ENCODE data around the gene GPC3. TPM values are rescaled to one million over a fixed set of nuclear protein-coding genes. Genes with fewer than 3 reads are reported as not detected.

The GPC3 gene
- total RNA-seq, 1 donor from 2014 or later, result 306 TPM

DNA sequence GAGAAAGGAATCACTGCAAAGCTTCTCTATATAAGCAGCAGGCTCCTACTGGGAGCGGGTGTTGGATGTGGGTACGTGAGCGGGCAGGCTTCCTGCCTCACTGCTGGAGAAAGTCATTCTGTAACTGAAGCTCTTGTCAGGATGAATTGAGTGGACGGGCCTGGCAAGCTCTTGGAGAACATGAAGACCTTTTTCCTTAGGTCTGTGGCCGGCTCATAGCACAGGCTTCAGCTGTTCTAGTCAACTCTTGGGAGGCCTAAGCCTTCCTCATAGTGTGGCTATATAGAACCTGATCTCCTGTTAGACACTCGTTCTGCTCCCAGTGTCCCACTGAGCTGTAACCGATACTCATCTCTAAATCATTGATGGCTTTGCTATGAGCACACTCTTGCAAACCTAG, 461.9 kb downstream of the GPC3 start:
- Histone ChIP-seq H3K27me3 (ENCODE audit: control insufficient read depth in 3 of 3, insufficient read depth in 3 of 3, low read length in 3 of 3) (no peaks in the 10 kb centered on the region), H3K9ac (ENCODE audit: low read depth in 1 of 3, low read length in 3 of 3) (no peak overlapping the region), H3K4me1 (ENCODE audit: control insufficient read depth in 3 of 3, insufficient read depth in 3 of 3, low read length in 3 of 3) (peaks cover 6 to 9% (median 8%) of the 10 kb centered on the region in 3 donors), H3K27ac (ENCODE audit: low read depth, low read length) (no peak overlapping the region), H3K4me3 (ENCODE audit: low read length in 3 of 3) (no peak overlapping the region), H3K36me3 (ENCODE audit: control insufficient read depth in 3 of 3, insufficient read depth in 3 of 3, low read length in 3 of 3) (no peaks in the 10 kb centered on the region), H3K9me3 (ENCODE audit: control insufficient read depth in 3 of 3, low read length in 3 of 3) (no peaks in the 10 kb centered on the region)

DNA sequence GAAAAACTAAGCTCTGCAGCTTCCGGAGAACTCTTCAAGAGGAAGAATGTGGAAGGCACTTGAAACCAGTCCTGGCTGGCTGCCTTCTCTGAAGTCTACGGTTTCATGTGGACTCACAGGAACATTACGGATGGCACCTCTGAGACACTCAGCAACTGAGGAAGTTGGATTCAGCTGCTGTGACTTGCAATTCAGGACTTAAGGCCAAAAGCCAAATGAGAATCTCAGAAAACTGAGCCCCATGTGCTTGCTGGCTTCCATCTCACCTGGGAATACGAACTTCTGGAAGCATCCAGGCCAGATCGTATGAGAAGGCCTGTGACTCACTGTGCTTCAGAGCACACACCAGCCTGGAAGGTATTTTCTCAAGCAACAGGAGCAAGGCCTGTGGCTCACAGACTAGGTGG, 462.3 kb downstream of the GPC3 start:
- H3K4me1 ChIP-seq (ENCODE audit: control insufficient read depth in 3 of 3, insufficient read depth in 3 of 3, low read length in 3 of 3), result peaks cover 6 to 9% (median 8%) of the 10 kb centered on the region in 3 donors
- no peak overlapping the region for H3K4me3 ChIP-seq (ENCODE audit: low read length in 3 of 3)
- H3K27ac ChIP-seq (ENCODE audit: low read depth, low read length), result no peak overlapping the region
- no peaks in the 10 kb centered on the region for H3K27me3 ChIP-seq (ENCODE audit: control insufficient read depth in 3 of 3, insufficient read depth in 3 of 3, low read length in 3 of 3)
- no peaks in the 10 kb centered on the region for H3K36me3 ChIP-seq (ENCODE audit: control insufficient read depth in 3 of 3, insufficient read depth in 3 of 3, low read length in 3 of 3)
- no peak overlapping the region for H3K9ac ChIP-seq (ENCODE audit: low read depth in 1 of 3, low read length in 3 of 3)
- no peaks in the 10 kb centered on the region for H3K9me3 ChIP-seq (ENCODE audit: control insufficient read depth in 3 of 3, low read length in 3 of 3)

DNA sequence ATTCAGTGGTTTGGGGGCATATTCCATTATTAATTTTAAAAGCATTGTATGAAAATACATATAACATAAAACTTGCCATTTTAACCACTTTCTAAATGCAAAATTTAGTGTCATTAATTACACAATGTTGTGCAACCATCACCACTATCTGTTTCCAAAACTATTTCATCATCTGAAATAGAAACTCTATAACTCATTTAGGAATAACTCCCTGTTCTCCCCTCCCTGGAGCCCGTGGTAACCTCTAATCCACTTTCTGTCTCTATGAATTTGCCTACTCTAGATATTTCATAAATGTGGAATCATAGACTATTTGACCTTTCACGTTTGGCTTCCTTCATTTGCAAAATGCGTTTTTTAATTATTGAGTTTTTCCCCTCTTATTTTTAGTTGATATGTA, 468.7 kb downstream of the GPC3 start:
- Histone ChIP-seq H3K9me3 (ENCODE audit: control insufficient read depth in 3 of 3, low read length in 3 of 3) (no peaks in the 10 kb centered on the region), H3K27ac (ENCODE audit: low read depth, low read length) (no peak overlapping the region), H3K4me3 (ENCODE audit: low read length in 3 of 3) (no peak overlapping the region), H3K36me3 (ENCODE audit: control insufficient read depth in 3 of 3, insufficient read depth in 3 of 3, low read length in 3 of 3) (no peaks in the 10 kb centered on the region), H3K9ac (ENCODE audit: low read depth in 1 of 3, low read length in 3 of 3) (no peak overlapping the region), H3K4me1 (ENCODE audit: control insufficient read depth in 3 of 3, insufficient read depth in 3 of 3, low read length in 3 of 3) (peaks cover 0 to 3% (median 0%) of the 10 kb centered on the region in 3 donors), H3K27me3 (ENCODE audit: control insufficient read depth in 3 of 3, insufficient read depth in 3 of 3, low read length in 3 of 3) (no peaks in the 10 kb centered on the region)

- no peak overlapping the region for H3K27ac ChIP-seq (ENCODE audit: low read depth, low read length)
- no peaks in the 10 kb centered on the region for H3K27me3 ChIP-seq (ENCODE audit: control insufficient read depth in 3 of 3, insufficient read depth in 3 of 3, low read length in 3 of 3)
- no peaks in the 10 kb centered on the region for H3K36me3 ChIP-seq (ENCODE audit: control insufficient read depth in 3 of 3, insufficient read depth in 3 of 3, low read length in 3 of 3)
- no peak overlapping the region for H3K9ac ChIP-seq (ENCODE audit: low read depth in 1 of 3, low read length in 3 of 3)
- H3K4me3 ChIP-seq (ENCODE audit: low read length in 3 of 3), result no peak overlapping the region
- H3K4me1 ChIP-seq (ENCODE audit: control insufficient read depth in 3 of 3, insufficient read depth in 3 of 3, low read length in 3 of 3), result peaks cover 0 to 3% (median 0%) of the 10 kb centered on the region in 3 donors
- no peaks in the 10 kb centered on the region for H3K9me3 ChIP-seq (ENCODE audit: control insufficient read depth in 3 of 3, low read length in 3 of 3)
These were observed 470.9 kb downstream of the GPC3 start for GRCh38 chrX:133514486-133514885.

DNA sequence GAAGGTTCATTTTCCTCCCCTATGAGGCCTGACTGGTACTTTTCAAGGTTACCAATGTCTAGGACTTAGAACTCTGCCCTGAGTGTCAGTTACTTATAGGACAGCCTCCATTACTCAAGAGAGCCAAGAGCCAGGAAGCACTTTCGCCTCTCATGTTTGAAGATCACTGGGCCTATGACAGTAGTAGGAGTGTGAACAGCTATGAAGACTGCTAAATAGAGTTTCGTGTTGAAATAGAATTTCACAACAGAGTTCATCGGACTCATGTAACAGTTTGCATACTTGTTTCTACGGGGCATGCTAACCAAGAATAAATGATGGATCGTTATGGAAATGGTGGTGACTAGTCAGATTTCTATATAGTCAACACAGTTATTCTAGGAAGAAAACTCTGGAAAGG, 472.3 kb downstream of the GPC3 start:
- Histone ChIP-seq H3K36me3 (ENCODE audit: control insufficient read depth in 3 of 3, insufficient read depth in 3 of 3, low read length in 3 of 3) (no peaks in the 10 kb centered on the region), H3K27ac (ENCODE audit: low read depth, low read length) (peak overlapping the region; percentile 26), H3K9ac (ENCODE audit: low read depth in 1 of 3, low read length in 3 of 3) (no peak overlapping the region), H3K9me3 (ENCODE audit: control insufficient read depth in 3 of 3, low read length in 3 of 3) (peaks cover 0 to 2% (median 0%) of the 10 kb centered on the region in 3 donors), H3K4me1 (ENCODE audit: control insufficient read depth in 3 of 3, insufficient read depth in 3 of 3, low read length in 3 of 3) (peaks cover 0 to 3% (median 0%) of the 10 kb centered on the region in 3 donors), H3K27me3 (ENCODE audit: control insufficient read depth in 3 of 3, insufficient read depth in 3 of 3, low read length in 3 of 3) (no peaks in the 10 kb centered on the region), H3K4me3 (ENCODE audit: low read length in 3 of 3) (no peak overlapping the region)

- Histone ChIP-seq H3K27me3 (ENCODE audit: control insufficient read depth in 3 of 3, insufficient read depth in 3 of 3, low read length in 3 of 3) (no peaks in the 10 kb centered on the region), H3K9me3 (ENCODE audit: control insufficient read depth in 3 of 3, low read length in 3 of 3) (peaks cover 0 to 2% (median 0%) of the 10 kb centered on the region in 3 donors), H3K36me3 (ENCODE audit: control insufficient read depth in 3 of 3, insufficient read depth in 3 of 3, low read length in 3 of 3) (no peaks in the 10 kb centered on the region), H3K27ac (ENCODE audit: low read depth, low read length) (no peak overlapping the region), H3K4me3 (ENCODE audit: low read length in 3 of 3) (no peak overlapping the region), H3K4me1 (ENCODE audit: control insufficient read depth in 3 of 3, insufficient read depth in 3 of 3, low read length in 3 of 3) (peaks cover 0 to 3% (median 0%) of the 10 kb centered on the region in 3 donors), H3K9ac (ENCODE audit: low read depth in 1 of 3, low read length in 3 of 3) (no peak overlapping the region)
These were observed 474.4 kb downstream of the GPC3 start for GRCh38 chrX:133511041-133511440.

GRCh38 chrX:133497356-133497755, 488.0 kb downstream of the GPC3 start:
- Histone ChIP-seq H3K9ac (ENCODE audit: low read depth in 1 of 3, low read length in 3 of 3) (no peak overlapping the region), H3K4me3 (ENCODE audit: low read length in 3 of 3) (no peak overlapping the region), H3K4me1 (ENCODE audit: control insufficient read depth in 3 of 3, insufficient read depth in 3 of 3, low read length in 3 of 3) (peaks cover 0 to 8% (median 0%) of the 10 kb centered on the region in 3 donors), H3K27me3 (ENCODE audit: control insufficient read depth in 3 of 3, insufficient read depth in 3 of 3, low read length in 3 of 3) (no peaks in the 10 kb centered on the region), H3K36me3 (ENCODE audit: control insufficient read depth in 3 of 3, insufficient read depth in 3 of 3, low read length in 3 of 3) (no peaks in the 10 kb centered on the region), H3K27ac (ENCODE audit: low read depth, low read length) (no peak overlapping the region), H3K9me3 (ENCODE audit: control insufficient read depth in 3 of 3, low read length in 3 of 3) (no peaks in the 10 kb centered on the region)

- Histone ChIP-seq H3K4me3 (ENCODE audit: low read length in 3 of 3) (peak overlapping the region; percentile 1 to 45 (median 15)), H3K4me1 (ENCODE audit: control insufficient read depth in 3 of 3, insufficient read depth in 3 of 3, low read length in 3 of 3) (peaks cover 0 to 8% (median 0%) of the 10 kb centered on the region in 3 donors), H3K27ac (ENCODE audit: low read depth, low read length) (peak overlapping the region; percentile 23), H3K36me3 (ENCODE audit: control insufficient read depth in 3 of 3, insufficient read depth in 3 of 3, low read length in 3 of 3) (no peaks in the 10 kb centered on the region), H3K9me3 (ENCODE audit: control insufficient read depth in 3 of 3, low read length in 3 of 3) (no peaks in the 10 kb centered on the region), H3K27me3 (ENCODE audit: control insufficient read depth in 3 of 3, insufficient read depth in 3 of 3, low read length in 3 of 3) (peaks cover 0 to 3% (median 0%) of the 10 kb centered on the region in 3 donors), H3K9ac (ENCODE audit: low read depth in 1 of 3, low read length in 3 of 3) (peak overlapping the region in 2 of 3 donors; percentile 14 to 33)
These were observed 489.7 kb downstream of the GPC3 start for GRCh38 chrX:133495464-133496391.

GRCh38 chrX:133493366-133493765, 492.0 kb downstream of the GPC3 start:
- H3K9me3 ChIP-seq (ENCODE audit: control insufficient read depth in 3 of 3, low read length in 3 of 3), result no peaks in the 10 kb centered on the region
- no peak overlapping the region for H3K27ac ChIP-seq (ENCODE audit: low read depth, low read length)
- no peak overlapping the region for H3K9ac ChIP-seq (ENCODE audit: low read depth in 1 of 3, low read length in 3 of 3)
- peaks cover 0 to 3% (median 0%) of the 10 kb centered on the region in 3 donors for H3K27me3 ChIP-seq (ENCODE audit: control insufficient read depth in 3 of 3, insufficient read depth in 3 of 3, low read length in 3 of 3)
- no peaks in the 10 kb centered on the region for H3K36me3 ChIP-seq (ENCODE audit: control insufficient read depth in 3 of 3, insufficient read depth in 3 of 3, low read length in 3 of 3)
- H3K4me3 ChIP-seq (ENCODE audit: low read length in 3 of 3), result no peak overlapping the region
- peaks cover 0 to 8% (median 0%) of the 10 kb centered on the region in 3 donors for H3K4me1 ChIP-seq (ENCODE audit: control insufficient read depth in 3 of 3, insufficient read depth in 3 of 3, low read length in 3 of 3)

DNA sequence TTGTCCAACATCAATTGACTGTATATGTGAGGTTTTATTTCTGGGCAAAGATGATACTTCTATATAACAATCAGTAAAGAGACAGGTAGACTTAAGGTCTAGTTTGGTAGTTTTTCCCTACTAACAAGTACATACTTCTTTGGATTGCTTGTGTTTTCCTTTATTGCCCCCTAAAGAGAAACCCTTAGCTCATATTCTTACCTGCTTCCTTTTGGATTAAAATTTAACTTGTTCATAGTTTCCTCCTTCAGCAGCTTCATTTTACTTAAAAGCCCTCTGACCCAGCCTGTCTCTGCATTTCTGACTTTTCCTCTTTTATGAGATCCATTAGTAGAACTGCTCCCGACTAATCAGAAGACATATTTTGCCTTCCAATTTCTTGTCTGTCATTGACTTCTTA, 494.4 kb downstream of the GPC3 start:
- H3K9me3 ChIP-seq (ENCODE audit: control insufficient read depth in 3 of 3, low read length in 3 of 3), result no peaks in the 10 kb centered on the region
- peaks cover 0 to 3% (median 0%) of the 10 kb centered on the region in 3 donors for H3K27me3 ChIP-seq (ENCODE audit: control insufficient read depth in 3 of 3, insufficient read depth in 3 of 3, low read length in 3 of 3)
- H3K36me3 ChIP-seq (ENCODE audit: control insufficient read depth in 3 of 3, insufficient read depth in 3 of 3, low read length in 3 of 3), result no peaks in the 10 kb centered on the region
- H3K4me3 ChIP-seq (ENCODE audit: low read length in 3 of 3), result no peak overlapping the region
- no peak overlapping the region for H3K27ac ChIP-seq (ENCODE audit: low read depth, low read length)
- H3K4me1 ChIP-seq (ENCODE audit: control insufficient read depth in 3 of 3, insufficient read depth in 3 of 3, low read length in 3 of 3), result peaks cover 0 to 8% (median 0%) of the 10 kb centered on the region in 3 donors
- no peak overlapping the region for H3K9ac ChIP-seq (ENCODE audit: low read depth in 1 of 3, low read length in 3 of 3)
